Common myeloid progenitor, CD34-positive (primary cell): ENCODE measurements around the gene KLHL6.
A peak's percentile ranks its signal among the peaks of the same experiment; 100 is the strongest.

Source experiments
- CTCF ChIA-PET: fragments of 350-600 bp; sonication (Branson Sonifier 250); formaldehyde crosslinking; loops from one replicate; lab custom pipeline; 2021; ENCODE audit warnings: antibody characterized with exemption; lab: Charles Lee
- POLR2A ChIA-PET: fragments of 350-600 bp; sonication (Branson Sonifier 250); formaldehyde crosslinking; loops from one replicate; lab custom pipeline; 2021; ENCODE audit warnings: antibody characterized with exemption; lab: Charles Lee
- DNase-seq, 3 donors: peaks; one replicate each; pipeline versions ENCODE4 v3.0.0 to v3.0.0-alpha.2; 2013
- H3K27ac ChIP-seq, 2 experiments: 1 replicate in 1 of 2; 2 replicates in 1 of 2; pipeline ENCODE4 v1.7.0; 2013; ENCODE audit warnings: inconsistent platforms in 2 of 2, low read length in 2 of 2, mild to moderate bottlenecking in 2 of 2, low read depth in 1 of 2, moderate library complexity in 1 of 2; ENCODE audit not compliant: severe bottlenecking in 2 of 2, insufficient read depth in 1 of 2, poor library complexity in 1 of 2
- H3K27me3 ChIP-seq, 5 experiments: replicated peaks in 2 of 5; 1 replicate in 3 of 5; 2 replicates in 2 of 5; pipeline versions ENCODE4 v1.6.1 to v1.7.0; 2013; ENCODE audit warnings: low read length in 4 of 5, mild to moderate bottlenecking in 2 of 5, moderate library complexity in 2 of 5, inconsistent platforms in 1 of 5; ENCODE audit not compliant: insufficient read depth in 5 of 5, control insufficient read depth in 4 of 5
- H3K36me3 ChIP-seq, 4 experiments: 1 replicate in 2 of 4; 2 replicates in 2 of 4; pipeline versions ENCODE4 v1.6.1 to v1.7.0; 2013; ENCODE audit warnings: low read length in 3 of 4, control low read depth in 1 of 4, mild to moderate bottlenecking in 1 of 4; ENCODE audit not compliant: control insufficient read depth in 4 of 4, insufficient read depth in 4 of 4
- H3K4me1 ChIP-seq, 4 experiments: 1 replicate in 3 of 4; 2 replicates in 1 of 4; pipeline versions ENCODE4 v1.6.1 to v1.7.1; 2013; ENCODE audit warnings: low read length in 3 of 4, mild to moderate bottlenecking in 3 of 4, control low read depth in 1 of 4, inconsistent platforms in 1 of 4, moderate library complexity in 1 of 4; ENCODE audit not compliant: control insufficient read depth in 4 of 4, insufficient read depth in 4 of 4; ENCODE audit errors: control extremely low read depth in 1 of 4
- H3K4me3 ChIP-seq, 7 experiments: 1 replicate in 4 of 7; 2 replicates in 3 of 7; pipeline versions ENCODE4 v1.5.1 to v1.7.0; 2013; ENCODE audit warnings: mild to moderate bottlenecking in 7 of 7, low read length in 6 of 7, moderate library complexity in 6 of 7, inconsistent platforms in 2 of 7, low read depth in 2 of 7, control low read depth in 1 of 7; ENCODE audit not compliant: insufficient read depth in 4 of 7, control insufficient read depth in 1 of 7; ENCODE audit errors: extremely low read depth in 1 of 7
- H3K9me3 ChIP-seq, 5 experiments: 1 replicate in 4 of 5; 2 replicates in 1 of 5; pipeline versions ENCODE4 v1.6.1 to v1.7.1; 2013; ENCODE audit warnings: low read length in 4 of 5, mild to moderate bottlenecking in 2 of 5, inconsistent platforms in 1 of 5, low read depth in 1 of 5, moderate library complexity in 1 of 5; ENCODE audit not compliant: control insufficient read depth in 4 of 5, insufficient read depth in 2 of 5; ENCODE audit errors: control extremely low read depth in 1 of 5
- WGBS: methylation state at CpG from one replicate; pipeline ENCODE4 v1.1.5; 2013; ENCODE audit not compliant: insufficient coverage; 5-methylcytosine and 5-hydroxymethylcytosine counted together

KLHL6 gene

GRCh38 chr3:183502237-183503181 lies 53.0 kb downstream of the KLHL6 start:
- WGBS = 93% methylated on average over 5 of the region's 7 CpGs

DNA sequence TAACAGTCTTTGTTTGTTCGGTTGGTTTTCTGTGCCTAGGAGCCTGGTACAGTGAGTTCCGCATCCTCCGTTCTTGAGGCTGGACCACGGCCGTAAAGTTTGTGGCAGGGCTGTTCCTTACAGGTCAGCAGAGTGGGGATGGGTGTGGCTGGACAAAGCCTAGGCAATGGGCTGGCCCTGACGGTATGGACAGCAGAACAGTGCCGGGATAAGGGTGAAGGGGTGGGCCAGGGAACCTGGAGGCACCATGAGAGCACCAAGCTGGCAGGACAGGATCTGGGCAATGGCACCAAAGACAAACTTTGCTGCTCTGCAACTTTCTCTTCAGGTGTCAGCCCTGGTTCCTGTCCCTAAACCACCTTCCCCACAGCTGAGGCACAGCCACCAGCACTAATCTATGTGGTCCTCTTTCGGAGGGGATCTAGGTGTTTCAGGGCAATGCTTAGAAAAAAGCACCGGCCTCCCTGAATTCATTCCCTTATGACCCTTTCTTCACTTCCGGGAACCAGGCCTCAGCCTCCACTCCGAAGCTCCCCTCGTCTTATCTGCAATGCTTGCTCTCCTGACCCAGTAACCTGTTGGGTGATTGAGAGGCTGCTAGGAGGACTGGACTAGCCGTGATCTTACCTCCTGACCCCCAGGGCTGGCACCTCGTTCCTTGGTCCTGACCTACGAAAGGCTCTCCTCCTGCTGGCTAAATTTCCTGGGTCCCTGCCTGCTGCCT lies 54.4 kb downstream of the KLHL6 start:
- H3K4me1 ChIP-seq = no peaks in the 10 kb centered on the region
- CTCF ChIA-PET = interaction anchor here (1.0 to 1.2 kb wide), 2 partner anchors 12 to 268 kb away, joined by 3 read pairs; no protein-coding TSS in a partner anchor
- H3K4me3 ChIP-seq = no peak overlapping the region
- peaks cover 0 to 11% (median 3%) of the 10 kb centered on the region in 5 experiments for H3K9me3 ChIP-seq
- POLR2A ChIA-PET = no interaction called here
- no peaks in the 10 kb centered on the region for H3K27me3 ChIP-seq
- DNase-seq = no peak
- 99% methylated on average over 9 of the region's 15 CpGs for WGBS
- H3K36me3 ChIP-seq = peaks cover 25 to 82% (median 64%) of the 10 kb centered on the region in 4 experiments
- H3K27ac ChIP-seq = no peak overlapping the region

More at GRCh38 chr3:183502237-183503181, 53.0 kb downstream of the KLHL6 start:
- no peaks in the 10 kb centered on the region for H3K4me1 ChIP-seq
- peaks cover 30 to 91% (median 72%) of the 10 kb centered on the region in 4 experiments for H3K36me3 ChIP-seq
- DNase-seq = no peak
- H3K9me3 ChIP-seq = peaks cover 0 to 21% (median 6%) of the 10 kb centered on the region in 5 experiments
- no peak overlapping the region for H3K4me3 ChIP-seq
- ChIA-PET POLR2A (no interaction called here), CTCF (interaction anchor here (0.6 to 1.4 kb wide), 6 partner anchors 9 to 267 kb away, joined by 3 to 6 read pairs (median 4); no protein-coding TSS in a partner anchor)
- peak overlapping the region in 1 of 2 experiments; percentile 9 for H3K27ac ChIP-seq
- no peaks in the 10 kb centered on the region for H3K27me3 ChIP-seq

DNA sequence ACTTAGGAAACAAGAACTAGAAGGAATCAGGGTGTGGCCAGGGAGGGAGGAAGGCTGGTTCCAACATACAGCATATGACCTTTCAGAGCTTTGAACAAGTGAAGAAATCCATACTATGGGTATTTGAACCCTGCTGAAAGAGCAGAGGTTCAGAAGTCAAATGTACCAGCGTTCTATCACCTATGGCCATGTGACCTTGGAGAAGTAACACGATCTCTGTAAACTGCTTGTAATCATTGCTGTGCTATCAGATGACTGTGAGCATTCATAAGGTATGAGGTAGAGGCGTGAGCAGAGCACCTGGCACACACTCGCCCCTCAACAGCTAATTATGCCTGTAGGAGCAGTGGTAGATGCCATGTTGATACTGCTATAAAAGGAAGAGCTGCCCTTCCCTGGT lies 55.2 kb downstream of the KLHL6 start:
- CTCF ChIA-PET = interaction anchor here (1.0 to 1.6 kb wide), 2 partner anchors 13 to 37 kb away, joined by 3 read pairs; no protein-coding TSS in a partner anchor
- WGBS = 100% methylated on average over 3 of the region's 4 CpGs
- POLR2A ChIA-PET = no interaction called here

DNA sequence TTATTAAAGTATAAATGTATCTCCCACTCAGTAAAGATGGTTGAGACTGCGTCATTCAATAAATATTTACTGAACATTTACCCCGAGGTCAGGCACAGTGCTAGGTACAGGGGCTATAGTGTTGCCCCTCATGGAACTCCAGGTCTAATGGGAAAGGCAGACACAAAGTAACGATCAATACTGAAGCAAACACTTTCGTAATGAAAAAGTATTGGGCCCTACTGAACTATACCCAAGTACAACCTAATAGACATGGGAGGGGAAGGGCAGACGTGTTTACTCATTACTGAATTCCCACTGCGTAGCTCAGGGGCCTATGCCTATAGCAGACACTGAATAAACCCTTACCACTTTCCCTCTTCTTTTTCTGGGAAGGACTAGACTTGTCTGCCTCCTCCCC lies 56.9 kb downstream of the KLHL6 start:
- DNase-seq = no peak
- ChIA-PET POLR2A (no interaction called here), CTCF (interaction anchor here (1.1 to 3.1 kb wide), 4 partner anchors 9 to 38 kb away, joined by 3 to 12 read pairs (median 5); no protein-coding TSS in a partner anchor)
- H3K4me3 ChIP-seq = no peak overlapping the region
- no peaks in the 10 kb centered on the region for H3K27me3 ChIP-seq
- H3K4me1 ChIP-seq = no peaks in the 10 kb centered on the region
- 100% methylated on average over 4 of the region's 6 CpGs for WGBS
- H3K36me3 ChIP-seq = peaks cover 25 to 73% (median 56%) of the 10 kb centered on the region in 4 experiments
- no peaks in the 10 kb centered on the region for H3K9me3 ChIP-seq
- no peak overlapping the region for H3K27ac ChIP-seq

More for the DNA sequence above, 55.2 kb downstream of the KLHL6 start:
- Histone ChIP-seq H3K27me3 (no peaks in the 10 kb centered on the region), H3K27ac (no peak overlapping the region), H3K4me1 (no peaks in the 10 kb centered on the region), H3K36me3 (peaks cover 23 to 74% (median 60%) of the 10 kb centered on the region in 4 experiments), H3K9me3 (peaks cover 0 to 4% (median 0%) of the 10 kb centered on the region in 5 experiments), H3K4me3 (no peak overlapping the region)
- no peak for DNase-seq

- DNase-seq = no peak
- Histone ChIP-seq H3K36me3 (peaks cover 26 to 75% (median 61%) of the 10 kb centered on the region in 4 experiments), H3K4me1 (no peaks in the 10 kb centered on the region), H3K9me3 (no peaks in the 10 kb centered on the region), H3K4me3 (no peak overlapping the region), H3K27ac (no peak overlapping the region), H3K27me3 (no peaks in the 10 kb centered on the region)
- ChIA-PET CTCF (interaction anchor here (0.8 to 3.1 kb wide), 5 partner anchors 8 to 14 kb away, joined by 3 to 12 read pairs (median 7); no protein-coding TSS in a partner anchor), POLR2A (no interaction called here)
- WGBS = 100% methylated on average over 1 of the region's 3 CpGs
Measured at GRCh38 chr3:183497313-183497712, 58.2 kb downstream of the KLHL6 start.

DNA sequence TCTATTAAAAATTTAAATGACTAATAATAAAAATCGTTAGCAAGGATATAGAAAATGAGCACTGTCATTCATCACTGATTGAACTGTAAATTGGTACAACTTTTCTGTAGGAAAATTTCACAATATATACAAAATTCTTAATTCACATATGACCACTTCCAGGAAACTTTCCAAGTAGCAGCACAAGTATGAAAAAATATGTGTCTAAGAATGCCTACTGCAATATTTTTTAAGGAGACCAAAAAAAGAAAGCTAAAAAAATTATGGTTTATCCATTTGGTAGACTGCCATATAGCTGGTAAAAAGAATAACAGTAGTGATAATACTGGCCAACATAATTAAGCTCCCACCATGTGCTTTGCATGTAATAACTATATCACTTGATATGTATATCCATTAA lies 59.2 kb downstream of the KLHL6 start:
- Histone ChIP-seq H3K4me1 (peaks cover 0 to 7% (median 1%) of the 10 kb centered on the region in 4 experiments), H3K4me3 (no peak overlapping the region), H3K27me3 (no peaks in the 10 kb centered on the region), H3K36me3 (peaks cover 30 to 78% (median 64%) of the 10 kb centered on the region in 4 experiments), H3K27ac (no peak overlapping the region), H3K9me3 (no peaks in the 10 kb centered on the region)
- CTCF ChIA-PET = no interaction called here
- DNase-seq = no peak
- POLR2A ChIA-PET = no interaction called here
- no CpG with 5 or more reads among the region's 1 CpG for WGBS
